ENCODE measurements around the gene TUBA3E. TPM values are rescaled to one million over a fixed set of nuclear protein-coding genes. Genes with fewer than 3 reads are reported as not detected.

TUBA3E gene
- polyA plus RNA-seq, 2 donors: 0.04 TPM; not detected in 1

Other genes with a start within 250 kb of the TUBA3E start
- under 1 TPM in 1 of 2 donors, not detected in 1; 0.02 TPM for gene RAB6C, start 218.8 kb downstream of the TUBA3E start, polyA plus RNA-seq
- not detected for gene POTEF, start 69.2 kb downstream of the TUBA3E start, polyA plus RNA-seq
- gene CCDC74B, start 53.3 kb downstream of the TUBA3E start, polyA plus RNA-seq: 1 to 10 TPM; 1.0 to 1.1 TPM
- 10 to 100 TPM; 29.7 to 32.2 TPM for gene SMPD4, start 16.8 kb downstream of the TUBA3E start, polyA plus RNA-seq
- gene MZT2B, start 16.2 kb downstream of the TUBA3E start, polyA plus RNA-seq: 100 to 1,000 TPM; 169 to 208 TPM
- 10 to 100 TPM; 42.7 to 74.4 TPM for gene IMP4, start 144.5 kb upstream of the TUBA3E start, polyA plus RNA-seq
- gene PTPN18, start 157.6 kb upstream of the TUBA3E start, polyA plus RNA-seq: 10 to 100 TPM; 20.5 to 32.5 TPM